ENCODE measurements around the gene ARHGAP35. TPM values are rescaled to one million over a fixed set of nuclear protein-coding genes. Genes with fewer than 3 reads are reported as not detected.

The ARHGAP35 gene
- total RNA-seq, 4 donors from 2014 or later: 8.7 to 69.4 (median 30.9) TPM

GRCh38 chr19:46872967-46873366 lies 12.2 kb downstream of the ARHGAP35 start:
- Histone ChIP-seq H3K27ac (no peak overlapping the region), H3K4me3 (no peak overlapping the region), H3K9me3 (no peaks in the 10 kb centered on the region), H3K4me1 (no peaks in the 10 kb centered on the region), H3K36me3 (no peaks in the 10 kb centered on the region), H3K27me3 (no peaks in the 10 kb centered on the region)
- no peak for DNase-seq
- intact Hi-C loops (cut with DNase I; ENCODE audit: low total_unique reads): no loop called here
- TF ChIP-seq POLR2A (IDR thresholded peaks at IDR 0.05) (no peak), CTCF (IDR thresholded peaks at IDR 0.05) (no peak)

- intact Hi-C loops (cut with DNase I; ENCODE audit: low total_unique reads): no loop called here
- H3K27ac ChIP-seq: no peak overlapping the region
- TF ChIP-seq POLR2A (IDR thresholded peaks at IDR 0.05) (no peak), CTCF (IDR thresholded peaks at IDR 0.05) (no peak)
Observed at GRCh38 chr19:46875234-46875633, 14.4 kb downstream of the ARHGAP35 start.

GRCh38 chr19:46875657-46876056 lies 14.9 kb downstream of the ARHGAP35 start:
- Histone ChIP-seq H3K27me3 (no peaks in the 10 kb centered on the region), H3K27ac (no peak overlapping the region), H3K4me3 (no peak overlapping the region), H3K36me3 (no peaks in the 10 kb centered on the region), H3K9me3 (no peaks in the 10 kb centered on the region), H3K4me1 (no peaks in the 10 kb centered on the region)
- DNase-seq: no peak
- TF ChIP-seq POLR2A (IDR thresholded peaks at IDR 0.05) (no peak), CTCF (IDR thresholded peaks at IDR 0.05) (no peak)
- intact Hi-C loops (cut with DNase I; ENCODE audit: low total_unique reads): no loop called here

More at GRCh38 chr19:46875234-46875633, 14.4 kb downstream of the ARHGAP35 start:
- DNase-seq: no peak
- Histone ChIP-seq H3K27me3 (no peaks in the 10 kb centered on the region), H3K36me3 (no peaks in the 10 kb centered on the region), H3K9me3 (no peaks in the 10 kb centered on the region), H3K4me3 (no peak overlapping the region), H3K4me1 (no peaks in the 10 kb centered on the region)

GRCh38 chr19:46878613-46879375 lies 18.0 kb downstream of the ARHGAP35 start:
- H3K27ac ChIP-seq: no peak overlapping the region
- TF ChIP-seq POLR2A (IDR thresholded peaks at IDR 0.05) (no peak), CTCF (IDR thresholded peaks at IDR 0.05) (no peak)
- intact Hi-C loops (cut with DNase I; ENCODE audit: low total_unique reads): no loop called here
- no peaks in the 10 kb centered on the region for H3K36me3 ChIP-seq
- no peaks in the 10 kb centered on the region for H3K27me3 ChIP-seq
- peak in 1 of 2 donors; percentile 32 for DNase-seq
- H3K9me3 ChIP-seq: no peaks in the 10 kb centered on the region
- H3K4me1 ChIP-seq: no peaks in the 10 kb centered on the region
- no peak overlapping the region for H3K4me3 ChIP-seq

- no peak for TF ChIP-seq POLR2A (IDR thresholded peaks at IDR 0.05)
- TF ChIP-seq CTCF (IDR thresholded peaks at IDR 0.05): no peak
- H3K27ac ChIP-seq: no peak overlapping the region
- H3K4me3 ChIP-seq: no peak overlapping the region
- DNase-seq: no peak
- no peaks in the 10 kb centered on the region for H3K4me1 ChIP-seq
- intact Hi-C loops (cut with DNase I; ENCODE audit: low total_unique reads): no loop called here
- H3K27me3 ChIP-seq: no peaks in the 10 kb centered on the region
- H3K36me3 ChIP-seq: no peaks in the 10 kb centered on the region
- H3K9me3 ChIP-seq: no peaks in the 10 kb centered on the region
Observed at GRCh38 chr19:46880431-46880830, 19.6 kb downstream of the ARHGAP35 start.
